Activated CD8-positive, alpha-beta memory T cell treated with anti-CD3 and anti-CD28 coated beads for 24 hours (primary cell): ENCODE measurements around the gene ELOVL7.
"Not testable (repeated sequence)": the region's sequence is repeated elsewhere in the genome, so short reads cannot be mapped to it uniquely, and the experiment has no call there.

Experiments used
- DNase-seq: peaks from one replicate; pipeline ENCODE4 v3.0.0-alpha.2; 2020

Gene ELOVL7

GRCh38 chr5:60792438-60792837 lies 51.6 kb downstream of the ELOVL7 start:
- DNase-seq, result no peak

- DNase-seq, result no peak
Measured at GRCh38 chr5:60789551-60789950, 54.5 kb downstream of the ELOVL7 start.

DNA sequence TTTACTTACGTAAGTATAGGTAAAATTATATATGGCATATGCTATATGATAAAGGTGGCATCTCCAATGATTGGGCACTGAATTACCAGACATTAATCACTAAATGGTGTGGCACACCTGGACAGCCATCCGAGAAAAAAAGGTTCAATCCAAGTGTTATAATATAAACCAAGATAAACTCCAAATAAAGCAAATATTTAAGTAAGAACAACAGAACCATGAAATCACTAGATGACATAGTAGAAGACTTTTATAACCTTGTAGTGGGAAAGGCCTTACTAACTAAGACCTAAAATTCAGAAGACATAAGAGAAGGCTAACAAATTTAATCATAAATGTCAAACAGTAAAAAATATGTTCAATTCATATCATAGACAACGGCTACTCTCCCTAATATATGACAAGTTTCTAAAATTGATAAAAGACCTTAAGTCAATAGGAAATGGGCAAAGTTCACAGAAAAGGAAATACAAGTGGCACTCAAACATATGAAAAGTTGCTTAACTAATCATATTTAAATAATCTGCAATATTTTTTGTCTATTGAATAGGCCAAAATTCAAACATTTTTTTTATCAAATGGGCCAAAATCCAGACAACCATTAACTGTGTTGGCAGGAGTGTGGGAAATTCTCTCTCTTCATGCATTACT lies 55.1 kb downstream of the ELOVL7 start:
- no peak for DNase-seq

DNA sequence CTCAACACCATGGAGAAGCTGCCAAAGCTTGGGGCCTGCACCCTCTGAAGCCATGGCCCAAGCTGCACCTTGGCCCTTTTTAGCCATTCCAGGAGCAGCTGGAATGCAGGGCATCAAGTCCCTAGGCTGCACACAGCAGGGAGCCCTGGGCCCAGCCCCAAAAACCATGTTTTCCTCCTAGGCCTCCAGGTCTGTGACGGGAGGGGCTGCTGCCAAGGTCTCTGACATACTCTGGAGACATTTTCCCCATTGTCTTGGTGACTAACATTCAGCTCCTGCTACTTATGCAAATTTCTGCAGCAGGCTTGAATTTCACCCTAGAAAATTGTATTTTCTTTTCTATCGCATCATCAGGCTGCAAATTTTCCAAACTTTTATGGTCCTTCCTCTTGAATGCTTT lies 64.6 kb downstream of the ELOVL7 start:
- no peak for DNase-seq

GRCh38 chr5:60776343-60776742 lies 67.7 kb downstream of the ELOVL7 start:
- no peak for DNase-seq

GRCh38 chr5:60765019-60765709 lies 78.9 kb downstream of the ELOVL7 start:
- no peak for DNase-seq

GRCh38 chr5:60763061-60763460 lies 81.0 kb downstream of the ELOVL7 start:
- no peak for DNase-seq

- DNase-seq, result no peak
Measured at GRCh38 chr5:60754495-60754894, 89.6 kb downstream of the ELOVL7 start.

DNA sequence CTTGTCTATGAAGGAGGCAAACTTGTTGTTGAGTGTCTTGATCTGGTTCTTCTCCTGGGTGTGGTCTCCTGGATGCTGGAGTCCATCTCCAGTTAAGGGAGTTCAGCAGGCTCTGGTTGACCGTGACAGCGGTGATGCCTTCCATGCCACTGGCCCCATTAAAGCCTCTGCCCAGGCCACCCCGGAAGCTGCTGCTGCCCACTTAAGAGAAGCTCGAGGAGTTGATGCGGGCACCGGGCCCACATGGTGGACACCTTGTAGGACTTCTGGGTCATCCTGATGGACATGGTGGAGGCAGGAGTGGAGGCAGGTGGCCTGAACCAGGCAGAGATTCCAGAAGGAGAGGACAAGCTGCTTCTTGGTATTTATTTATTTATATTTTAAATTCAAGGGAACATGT lies 99.4 kb downstream of the ELOVL7 start:
- no peak for DNase-seq

DNA sequence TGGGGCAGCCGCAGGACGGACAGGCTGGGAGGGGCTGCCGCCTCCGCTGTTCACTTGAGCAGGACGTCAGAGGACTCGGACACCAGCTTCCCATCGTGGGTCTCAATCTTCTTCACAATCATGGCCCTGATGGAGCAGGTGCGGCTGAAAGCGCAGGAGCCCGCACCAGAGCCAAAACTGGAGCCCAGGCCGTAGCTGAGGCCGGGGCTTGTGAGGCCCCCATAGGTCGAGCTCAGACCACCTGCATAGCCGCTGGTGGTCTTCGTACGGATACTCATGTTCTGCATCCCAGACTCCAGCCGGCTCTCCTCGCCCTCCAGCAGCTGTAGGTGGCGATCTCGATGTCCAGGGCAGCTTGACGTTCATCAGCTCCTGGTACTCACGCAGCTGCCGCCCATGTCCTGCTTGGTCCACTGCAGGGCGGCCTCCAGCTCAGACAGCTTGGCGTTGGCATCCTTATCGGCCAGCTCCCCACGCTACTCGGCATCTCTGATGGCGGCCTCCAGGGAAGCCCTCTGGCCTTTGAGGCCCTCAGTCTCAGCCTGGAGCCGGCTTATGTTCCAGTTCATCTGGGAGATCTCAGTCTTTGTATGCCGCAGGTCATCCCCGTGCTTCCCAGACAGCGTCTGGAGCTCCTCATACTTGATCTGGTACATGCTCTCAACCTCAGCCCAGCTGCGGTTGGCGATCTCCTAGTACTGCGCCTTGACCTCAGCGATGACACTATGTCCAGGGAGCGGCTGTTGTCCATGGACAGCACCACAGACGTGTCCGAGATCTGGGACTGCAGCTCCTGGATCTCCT lies 100.4 kb downstream of the ELOVL7 start:
- DNase-seq, result no peak

- no peak for DNase-seq
Measured at GRCh38 chr5:60740322-60740721, 103.7 kb downstream of the ELOVL7 start.

DNA sequence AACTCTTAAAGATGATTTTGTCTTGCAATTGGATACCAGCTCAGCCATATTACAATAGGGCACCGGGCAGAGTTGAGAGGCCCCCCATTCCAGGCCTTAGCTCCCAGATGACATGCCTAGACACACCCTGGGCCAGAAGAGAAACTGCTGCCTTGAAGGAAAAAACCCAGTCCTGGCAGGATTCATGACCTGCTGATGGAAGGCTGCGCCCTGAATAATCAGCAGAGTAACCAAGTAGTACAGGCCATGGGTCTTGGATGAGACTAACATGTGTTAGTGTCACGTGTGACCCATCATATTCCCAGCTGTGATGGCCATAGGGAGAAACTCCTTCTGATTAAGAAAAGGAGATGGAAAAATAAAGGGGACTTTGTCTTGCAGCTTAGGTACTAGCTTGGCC lies 105.1 kb downstream of the ELOVL7 start:
- no peak for DNase-seq

- no peak for DNase-seq
Measured at GRCh38 chr5:60738461-60738860, 105.6 kb downstream of the ELOVL7 start.

- not testable (repeated sequence) for DNase-seq
Measured at GRCh38 chr5:60730858-60731257, 113.2 kb downstream of the ELOVL7 start.

- DNase-seq, result no peak
Measured at GRCh38 chr5:60727033-60727679, 116.9 kb downstream of the ELOVL7 start.

GRCh38 chr5:60724126-60724525 lies 119.9 kb downstream of the ELOVL7 start:
- no peak for DNase-seq

DNA sequence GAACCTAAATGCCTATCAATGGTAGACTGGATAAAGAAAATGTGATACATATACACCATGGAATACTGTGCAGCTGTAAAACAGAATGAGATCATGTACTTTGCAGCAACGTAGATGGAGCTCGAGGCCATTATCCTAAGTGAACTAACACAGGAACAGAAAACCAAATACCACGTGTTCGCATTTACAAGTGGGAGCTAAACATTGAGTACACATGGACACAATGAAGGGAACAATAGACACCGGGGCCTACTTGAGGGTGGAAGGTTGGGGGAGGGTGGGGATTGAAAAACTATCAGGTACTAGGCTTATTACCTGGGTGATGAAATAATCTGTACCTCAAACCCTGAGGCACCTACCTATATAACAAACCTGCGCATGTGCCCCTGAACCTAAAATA lies 121.7 kb downstream of the ELOVL7 start:
- DNase-seq, result no peak

GRCh38 chr5:60719329-60719728 lies 124.7 kb downstream of the ELOVL7 start:
- DNase-seq, result no peak

DNA sequence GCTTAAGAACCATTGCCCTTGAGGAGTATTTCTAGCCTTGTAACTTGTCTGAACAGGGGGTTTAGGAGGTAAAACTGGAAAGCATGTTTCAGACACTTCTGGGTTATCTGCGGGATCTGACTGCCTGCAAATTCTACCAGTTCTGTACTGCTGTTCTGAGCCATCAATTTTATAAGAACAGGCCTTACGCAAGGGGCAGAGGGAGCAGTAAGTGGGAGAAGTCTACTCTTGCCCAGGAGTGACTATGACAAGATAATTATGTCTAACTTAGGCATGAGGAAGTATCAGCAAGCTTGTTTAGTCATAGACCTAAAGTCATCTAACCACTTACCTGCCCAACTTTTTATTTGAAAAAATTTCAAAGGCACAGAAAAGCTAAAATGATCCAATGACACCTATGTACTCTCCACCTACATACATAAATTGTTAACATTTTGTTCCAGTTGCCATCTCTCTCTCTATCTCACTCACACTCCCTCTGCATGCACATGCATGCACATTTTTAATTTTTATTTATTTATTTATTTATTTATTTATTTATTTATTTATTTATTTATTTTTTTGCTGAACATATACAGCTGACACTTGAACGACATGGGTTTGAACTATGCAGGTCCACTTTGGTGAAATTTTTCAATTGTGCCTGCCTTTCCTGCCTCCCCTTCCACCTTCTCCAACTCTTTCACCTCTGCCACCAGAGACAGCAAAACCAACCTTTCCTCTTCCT lies 125.7 kb downstream of the ELOVL7 start:
- DNase-seq, result no peak

- DNase-seq, result not testable (repeated sequence)
Measured at GRCh38 chr5:60715201-60715928, 128.7 kb downstream of the ELOVL7 start.

DNA sequence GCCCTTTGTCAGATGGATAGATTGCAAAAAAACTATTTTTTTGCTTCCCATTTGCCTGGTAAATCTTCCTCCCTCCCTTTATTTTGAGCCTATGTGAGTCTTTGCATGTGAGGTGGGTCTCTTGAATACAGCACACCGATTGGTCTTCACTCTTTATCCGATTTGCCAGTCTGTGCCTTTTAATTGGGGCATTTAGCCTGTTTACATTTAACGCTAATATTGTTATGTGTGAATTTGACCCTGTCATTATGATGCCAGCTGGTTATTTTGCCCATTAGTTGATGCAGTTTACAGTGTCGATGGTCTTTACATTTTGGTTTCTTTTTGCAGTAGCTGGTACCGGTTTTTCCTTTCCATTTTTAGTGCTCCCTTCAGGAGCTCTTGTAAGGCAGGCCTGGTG lies 131.1 kb downstream of the ELOVL7 start:
- DNase-seq, result no peak

DNA sequence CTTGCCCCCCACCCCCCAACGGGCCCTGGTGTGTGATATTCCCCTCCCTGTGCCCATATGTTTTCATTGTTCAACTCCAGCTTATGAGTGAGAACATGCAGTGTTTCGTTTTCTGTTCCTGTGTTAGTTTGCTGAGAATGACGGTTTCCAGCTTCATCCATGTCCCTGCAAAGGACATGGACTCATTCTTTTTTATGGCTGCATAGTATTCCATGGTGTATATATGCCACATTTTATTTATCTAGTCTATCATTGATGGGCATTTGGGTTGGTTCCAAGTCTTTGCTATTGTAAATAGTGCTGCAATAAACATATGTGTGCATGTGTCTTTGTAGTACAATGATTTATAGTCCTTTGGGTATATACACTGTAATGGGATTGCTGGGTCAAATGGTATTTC lies 132.2 kb downstream of the ELOVL7 start:
- DNase-seq, result not testable (repeated sequence)
